GM12891 (cell line): ENCODE data around the gene C10orf88.

ENCODE experiments used
- POLR2A ChIP-seq: IDR thresholded peaks from 2 replicates; pipeline ENCODE4 v1.6.1; 2011; ENCODE audit warnings: low read depth, low read length, control low read depth
- POLR2AphosphoS5 ChIP-seq: IDR thresholded peaks from 2 replicates; pipeline ENCODE4 v1.6.1; 2011; ENCODE audit warnings: low read depth, low read length, control low read depth

- no peak for TF ChIP-seq POLR2AphosphoS5
- no peak for TF ChIP-seq POLR2A
These were observed 71.3 kb downstream of the C10orf88 start for GRCh38 chr10:122882766-122883165.
